ENCODE results near the gene ADARB2.

- TF ChIP-seq CTCF (IDR thresholded peaks at IDR 0.05; ENCODE audit: poor library complexity) (peak; percentile 39), EZH2 (IDR thresholded peaks at IDR 0.05; ENCODE audit: borderline replicate concordance) (no peak)
Measured at GRCh38 chr10:1379601-1380000, 357.7 kb downstream of the ADARB2 start.

All from hepatocyte (in vitro differentiated cells).